ENCODE results near the gene PITPNM3. TPM values are rescaled to one million over a fixed set of nuclear protein-coding genes. Genes with fewer than 3 reads are reported as not detected.

Gene PITPNM3
- total and polyA plus RNA-seq, 4 donors: 2.0 to 12.6 (median 5.4) TPM

DNA sequence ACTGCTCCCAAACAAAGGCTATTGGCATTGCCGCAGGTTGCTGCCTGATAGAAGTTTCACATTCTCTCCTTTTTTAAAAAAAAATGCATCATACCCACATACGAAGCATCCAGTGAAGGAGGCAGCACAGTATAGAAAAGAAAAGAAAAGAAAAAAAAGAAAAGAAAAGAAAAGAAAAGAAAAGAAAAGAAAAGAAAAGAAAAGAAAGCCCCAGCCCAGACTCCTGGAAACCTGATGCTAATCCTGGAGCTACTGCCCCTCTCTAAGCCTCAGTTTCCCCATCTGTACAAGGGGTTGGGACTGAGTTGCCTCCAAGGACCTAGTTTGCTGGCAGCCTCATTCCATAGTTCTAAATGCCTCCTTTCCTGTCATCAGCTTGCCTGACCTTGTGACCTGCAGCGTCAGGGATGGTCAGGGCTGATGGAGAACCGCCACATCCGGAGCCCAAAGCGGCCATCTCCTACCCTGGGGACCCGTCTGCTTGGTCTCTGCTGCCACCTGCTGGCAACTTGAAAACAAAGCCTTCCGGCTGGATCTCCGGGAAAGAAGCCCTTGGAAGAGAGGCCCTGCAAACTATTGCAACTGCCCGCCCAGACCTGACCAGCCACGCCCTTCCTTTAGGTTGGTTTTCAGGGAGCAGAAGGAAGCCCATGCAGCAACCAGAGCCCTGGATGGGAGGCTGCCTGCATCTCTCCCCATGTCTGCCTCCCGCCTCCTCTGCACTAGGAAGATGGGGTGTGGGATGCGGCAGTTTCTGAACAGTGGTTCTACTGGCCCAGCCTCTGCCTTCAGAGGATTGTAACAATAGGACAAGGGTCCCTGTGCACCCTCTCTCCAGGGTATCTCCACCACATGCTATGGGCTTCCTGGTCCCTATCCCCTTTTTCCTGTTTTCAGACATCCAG, 134.4 kb downstream of the PITPNM3 start:
- TF ChIP-seq, protein P1, sequence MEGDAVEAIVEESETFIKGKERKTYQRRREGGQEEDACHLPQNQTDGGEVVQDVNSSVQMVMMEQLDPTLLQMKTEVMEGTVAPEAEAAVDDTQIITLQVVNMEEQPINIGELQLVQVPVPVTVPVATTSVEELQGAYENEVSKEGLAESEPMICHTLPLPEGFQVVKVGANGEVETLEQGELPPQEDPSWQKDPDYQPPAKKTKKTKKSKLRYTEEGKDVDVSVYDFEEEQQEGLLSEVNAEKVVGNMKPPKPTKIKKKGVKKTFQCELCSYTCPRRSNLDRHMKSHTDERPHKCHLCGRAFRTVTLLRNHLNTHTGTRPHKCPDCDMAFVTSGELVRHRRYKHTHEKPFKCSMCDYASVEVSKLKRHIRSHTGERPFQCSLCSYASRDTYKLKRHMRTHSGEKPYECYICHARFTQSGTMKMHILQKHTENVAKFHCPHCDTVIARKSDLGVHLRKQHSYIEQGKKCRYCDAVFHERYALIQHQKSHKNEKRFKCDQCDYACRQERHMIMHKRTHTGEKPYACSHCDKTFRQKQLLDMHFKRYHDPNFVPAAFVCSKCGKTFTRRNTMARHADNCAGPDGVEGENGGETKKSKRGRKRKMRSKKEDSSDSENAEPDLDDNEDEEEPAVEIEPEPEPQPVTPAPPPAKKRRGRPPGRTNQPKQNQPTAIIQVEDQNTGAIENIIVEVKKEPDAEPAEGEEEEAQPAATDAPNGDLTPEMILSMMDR (IDR thresholded peaks at IDR 0.05; ENCODE audit: control extremely low read depth, extremely low read depth): peak; percentile 81
- no peaks in the 10 kb centered on the region for H3K9me3 ChIP-seq (ENCODE audit: control insufficient read depth in 4 of 4, insufficient read depth in 3 of 4, low read length in 3 of 4)
- 27 to 30% methylated on average over 13 of the region's 13 CpGs for WGBS, 2 donors
- H3K27ac ChIP-seq (ENCODE audit: low read depth in 1 of 2, low read length in 1 of 2): no peak overlapping the region
- H3K27me3 ChIP-seq (ENCODE audit: control insufficient read depth in 3 of 3, insufficient read depth in 3 of 3, low read length in 2 of 3): peaks cover 0 to 3% (median 0%) of the 10 kb centered on the region in 3 donors
- H3K9ac ChIP-seq (ENCODE audit: insufficient read depth in 1 of 2, low read length in 2 of 2): no peak overlapping the region
- H3K36me3 ChIP-seq (ENCODE audit: control insufficient read depth in 4 of 4, insufficient read depth in 4 of 4, low read length in 4 of 4): no peaks in the 10 kb centered on the region
- DNase-seq (peak; percentile 73 to 79 (median 75)), ATAC-seq (ENCODE audit: insufficient read depth, low FRiP score) (peak; percentile 76)
- H3K4me1 ChIP-seq (ENCODE audit: control insufficient read depth in 5 of 5, insufficient read depth in 5 of 5, low read length in 5 of 5): no peaks in the 10 kb centered on the region
- no peak overlapping the region for H3K4me3 ChIP-seq

DNA sequence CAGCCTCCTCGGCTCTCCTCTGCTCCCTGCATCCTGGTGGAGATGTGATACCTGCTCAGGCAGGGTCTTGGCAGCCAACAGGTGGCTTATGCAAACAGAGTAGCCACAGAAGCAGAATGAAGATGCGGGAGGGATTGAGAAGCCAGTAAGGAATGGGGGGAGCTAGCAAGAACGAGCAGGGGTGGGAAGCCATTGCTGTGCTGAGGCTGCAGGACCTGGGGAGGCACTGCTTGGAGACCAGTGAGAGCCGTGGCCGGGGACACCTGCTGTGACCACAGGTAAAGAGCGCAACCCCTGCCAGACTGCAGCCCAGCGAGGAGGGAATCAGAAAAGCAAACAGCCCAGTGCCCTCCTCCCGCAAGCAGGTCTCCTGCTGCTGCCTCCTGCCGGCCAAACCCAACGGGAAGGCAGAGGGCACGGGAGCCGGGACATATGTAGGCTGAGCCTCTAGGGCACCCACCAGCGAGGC, 136.1 kb downstream of the PITPNM3 start:
- DNase-seq (no peak), ATAC-seq (ENCODE audit: insufficient read depth, low FRiP score) (no peak)
- 28 to 30% methylated on average over 13 of the region's 13 CpGs for WGBS, 2 donors
- no peaks in the 10 kb centered on the region for H3K9me3 ChIP-seq (ENCODE audit: control insufficient read depth in 4 of 4, insufficient read depth in 3 of 4, low read length in 3 of 4)
- H3K36me3 ChIP-seq (ENCODE audit: control insufficient read depth in 4 of 4, insufficient read depth in 4 of 4, low read length in 4 of 4): no peaks in the 10 kb centered on the region
- no peak overlapping the region for H3K9ac ChIP-seq (ENCODE audit: insufficient read depth in 1 of 2, low read length in 2 of 2)
- H3K27ac ChIP-seq (ENCODE audit: low read depth in 1 of 2, low read length in 1 of 2): no peak overlapping the region
- TF ChIP-seq, protein P1 (IDR thresholded peaks at IDR 0.05; ENCODE audit: control extremely low read depth, extremely low read depth): no peak
- peaks cover 0 to 3% (median 0%) of the 10 kb centered on the region in 3 donors for H3K27me3 ChIP-seq (ENCODE audit: control insufficient read depth in 3 of 3, insufficient read depth in 3 of 3, low read length in 2 of 3)
- H3K4me3 ChIP-seq: no peak overlapping the region
- H3K4me1 ChIP-seq (ENCODE audit: control insufficient read depth in 5 of 5, insufficient read depth in 5 of 5, low read length in 5 of 5): no peaks in the 10 kb centered on the region

DNA sequence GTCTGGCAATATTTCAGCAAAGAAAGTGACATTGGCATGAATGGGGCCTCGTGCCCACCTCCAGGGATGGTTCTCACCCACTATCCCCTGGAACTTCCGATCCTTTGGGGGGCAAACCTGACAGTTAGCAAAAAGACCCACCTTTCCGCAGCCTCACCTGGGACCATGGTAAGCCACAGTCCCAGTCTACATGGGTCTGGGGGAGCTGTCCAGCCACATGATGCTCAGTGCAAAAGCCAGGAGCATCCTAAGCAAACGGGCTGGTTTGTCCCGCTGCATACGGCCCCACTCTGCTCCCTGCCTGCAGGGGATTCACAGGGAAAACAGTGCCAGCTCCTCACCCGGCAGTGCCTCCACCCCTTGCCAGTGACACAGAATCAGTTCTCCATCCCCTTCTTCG, 140.7 kb downstream of the PITPNM3 start:
- Histone ChIP-seq H3K27ac (ENCODE audit: low read depth in 1 of 2, low read length in 1 of 2) (no peak overlapping the region), H3K9ac (ENCODE audit: insufficient read depth in 1 of 2, low read length in 2 of 2) (no peak overlapping the region), H3K4me3 (no peak overlapping the region), H3K4me1 (ENCODE audit: control insufficient read depth in 5 of 5, insufficient read depth in 5 of 5, low read length in 5 of 5) (no peaks in the 10 kb centered on the region), H3K27me3 (ENCODE audit: control insufficient read depth in 3 of 3, insufficient read depth in 3 of 3, low read length in 2 of 3) (peaks cover 0 to 3% (median 0%) of the 10 kb centered on the region in 3 donors), H3K9me3 (ENCODE audit: control insufficient read depth in 4 of 4, insufficient read depth in 3 of 4, low read length in 3 of 4) (no peaks in the 10 kb centered on the region), H3K36me3 (ENCODE audit: control insufficient read depth in 4 of 4, insufficient read depth in 4 of 4, low read length in 4 of 4) (no peaks in the 10 kb centered on the region)
- ATAC-seq (ENCODE audit: insufficient read depth, low FRiP score): no peak
- WGBS, 2 donors: 76 to 91% methylated on average over 8 of the region's 8 CpGs
- no peak for DNase-seq
- TF ChIP-seq, protein P1 (IDR thresholded peaks at IDR 0.05; ENCODE audit: control extremely low read depth, extremely low read depth): no peak
